ENCODE data around the gene CNTN6. TPM values are rescaled to one million over a fixed set of nuclear protein-coding genes. Genes with fewer than 3 reads are reported as not detected.
"Not testable (repeated sequence)": the region's sequence is repeated elsewhere in the genome, so short reads cannot be mapped to it uniquely, and the experiment has no call there.

CNTN6 gene
- total RNA-seq, 2 experiments from 2014 or later: not detected

DNA sequence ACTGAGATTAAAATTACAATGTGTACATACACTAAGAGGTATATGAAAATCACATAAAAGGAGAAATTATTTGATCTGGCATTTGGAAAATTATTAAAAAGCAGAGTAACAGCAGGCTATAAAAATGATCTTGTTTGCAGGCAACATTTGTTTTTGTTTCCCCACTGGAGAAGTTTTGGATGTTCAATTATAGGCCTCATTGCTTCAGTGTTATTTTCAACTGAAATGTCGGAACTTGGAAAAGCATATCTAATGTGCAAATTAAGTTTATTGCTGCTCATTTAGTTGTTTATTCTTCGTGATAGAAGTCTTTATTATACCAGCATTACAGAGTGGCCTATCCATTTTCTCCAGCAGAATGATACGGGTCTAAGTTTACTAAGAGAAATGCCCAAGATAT is 263.3 kb downstream of the CNTN6 start:
- H3K27ac Mint-ChIP-seq: no peak overlapping the region
- peaks cover 2% of the 10 kb centered on the region for H3K9me3 Mint-ChIP-seq (ENCODE audit: low read depth)
- ATAC-seq: no peak
- no peaks in the 10 kb centered on the region for H3K27me3 Mint-ChIP-seq
- no peak for DNase-seq
- no peaks in the 10 kb centered on the region for H3K36me3 Mint-ChIP-seq
- H3K4me1 Mint-ChIP-seq: no peaks in the 10 kb centered on the region
- CTCF ChIA-PET: no interaction called here
- H3K4me3 Mint-ChIP-seq: no peak overlapping the region

DNA sequence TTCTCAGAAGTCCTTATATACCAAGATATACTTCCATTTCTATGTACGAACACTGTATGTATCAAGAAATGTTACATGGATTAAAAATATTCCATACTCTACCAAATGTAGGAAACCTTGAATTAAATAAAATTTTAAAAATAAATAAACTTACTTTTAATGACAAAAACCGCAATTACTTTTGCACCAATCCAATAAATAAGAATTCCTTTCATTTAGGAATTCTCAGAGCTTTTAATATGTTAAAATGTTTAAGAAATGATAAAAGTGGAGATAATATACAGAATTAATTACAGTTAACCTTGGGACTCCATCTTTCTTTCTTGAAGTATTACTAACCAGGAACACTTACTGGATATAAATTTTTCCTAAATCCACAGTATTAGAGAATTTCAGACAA is 272.7 kb downstream of the CNTN6 start:
- no peak for DNase-seq
- no peaks in the 10 kb centered on the region for H3K36me3 Mint-ChIP-seq
- H3K4me1 Mint-ChIP-seq: no peaks in the 10 kb centered on the region
- H3K4me3 Mint-ChIP-seq: no peak overlapping the region
- H3K27ac Mint-ChIP-seq: no peak overlapping the region
- peaks cover 7% of the 10 kb centered on the region for H3K9me3 Mint-ChIP-seq (ENCODE audit: low read depth)
- no peak for ATAC-seq
- CTCF ChIA-PET: no interaction called here
- H3K27me3 Mint-ChIP-seq: no peaks in the 10 kb centered on the region

DNA sequence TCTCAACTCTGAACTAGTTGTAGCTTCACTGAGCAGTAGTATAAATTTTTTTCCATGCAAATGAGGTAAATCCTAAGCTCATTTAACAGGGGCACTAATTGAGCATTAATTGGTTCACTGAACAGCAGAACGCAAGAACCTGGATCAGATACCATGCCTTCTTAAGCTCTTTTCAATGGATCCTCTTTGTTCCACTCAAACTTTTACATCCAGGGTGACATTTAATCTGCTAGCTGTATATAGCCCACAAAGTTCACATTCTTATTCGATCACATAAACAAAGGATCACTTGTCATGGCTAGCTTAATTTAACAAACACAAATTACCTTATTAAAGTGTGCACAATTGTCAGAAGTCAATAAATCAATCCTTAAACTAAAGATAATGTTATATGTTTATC is 281.6 kb downstream of the CNTN6 start:
- H3K4me1 Mint-ChIP-seq: no peaks in the 10 kb centered on the region
- no peak overlapping the region for H3K27ac Mint-ChIP-seq
- CTCF ChIA-PET: no interaction called here
- H3K9me3 Mint-ChIP-seq (ENCODE audit: low read depth): peaks cover 5% of the 10 kb centered on the region
- ATAC-seq (no peak), DNase-seq (no peak)
- H3K4me3 Mint-ChIP-seq: no peak overlapping the region
- no peaks in the 10 kb centered on the region for H3K27me3 Mint-ChIP-seq
- no peaks in the 10 kb centered on the region for H3K36me3 Mint-ChIP-seq

DNA sequence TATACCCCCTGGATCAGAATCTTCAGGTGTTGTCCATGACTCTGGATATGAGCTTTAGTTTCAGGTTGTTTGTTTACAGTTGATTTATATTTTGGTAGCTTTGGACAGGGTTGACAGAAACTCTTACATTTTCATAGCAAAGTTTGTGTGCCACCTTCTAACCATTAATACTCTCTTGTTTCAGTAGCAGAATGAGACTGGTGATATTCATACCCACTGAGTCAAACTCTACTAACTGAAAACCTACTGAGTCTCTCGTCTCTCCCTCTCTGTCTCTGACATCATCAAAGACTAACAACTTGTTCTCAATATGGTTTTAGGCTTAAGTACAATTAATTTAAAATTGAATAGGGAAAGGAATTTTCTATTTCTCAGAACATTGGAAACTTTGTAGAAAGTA is 282.3 kb downstream of the CNTN6 start:
- no peak overlapping the region for H3K4me3 Mint-ChIP-seq
- CTCF ChIA-PET: no interaction called here
- H3K4me1 Mint-ChIP-seq: no peaks in the 10 kb centered on the region
- no peaks in the 10 kb centered on the region for H3K36me3 Mint-ChIP-seq
- ATAC-seq (no peak), DNase-seq (no peak)
- peaks cover 5% of the 10 kb centered on the region for H3K9me3 Mint-ChIP-seq (ENCODE audit: low read depth)
- H3K27ac Mint-ChIP-seq: no peak overlapping the region
- H3K27me3 Mint-ChIP-seq: no peaks in the 10 kb centered on the region

DNA sequence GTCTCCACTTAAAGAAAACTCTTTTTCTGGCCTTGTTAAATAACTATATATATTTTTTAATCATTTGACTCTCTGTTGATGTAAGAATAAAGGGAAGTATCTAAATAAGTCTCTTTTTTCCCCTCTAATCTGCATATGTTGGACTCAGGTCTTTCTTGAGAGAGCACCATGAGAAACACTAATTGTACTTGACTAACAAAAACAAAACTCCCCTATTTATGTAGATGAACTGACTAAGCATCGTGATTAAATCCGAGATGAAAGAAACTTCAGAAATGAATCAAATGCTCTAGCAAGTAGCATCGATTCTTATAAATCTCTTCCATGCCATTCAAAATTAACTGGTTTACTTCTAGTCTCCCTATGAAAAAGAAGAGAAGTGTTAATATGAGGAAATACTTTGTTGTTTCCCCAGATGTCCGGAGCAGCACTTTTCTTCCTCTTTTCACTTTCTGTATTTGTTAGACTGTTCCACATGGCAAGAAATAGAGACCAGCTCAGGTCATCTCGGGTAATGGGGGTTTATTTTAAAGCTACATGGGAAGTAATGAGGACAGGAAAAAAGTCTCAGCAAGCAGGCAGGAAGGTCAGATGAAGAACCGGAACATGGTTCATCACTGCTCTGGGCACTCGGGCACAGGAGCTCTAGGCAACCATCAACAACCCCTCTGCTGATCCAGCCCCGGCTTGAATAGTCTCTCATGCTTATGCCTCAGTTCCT is 288.3 kb downstream of the CNTN6 start:
- H3K36me3 Mint-ChIP-seq: no peaks in the 10 kb centered on the region
- H3K27me3 Mint-ChIP-seq: no peaks in the 10 kb centered on the region
- CTCF ChIA-PET: no interaction called here
- no peaks in the 10 kb centered on the region for H3K4me1 Mint-ChIP-seq
- no peak for DNase-seq
- no peak for ATAC-seq
- H3K9me3 Mint-ChIP-seq (ENCODE audit: low read depth): peaks cover 10% of the 10 kb centered on the region
- H3K27ac Mint-ChIP-seq: no peak overlapping the region
- no peak overlapping the region for H3K4me3 Mint-ChIP-seq

DNA sequence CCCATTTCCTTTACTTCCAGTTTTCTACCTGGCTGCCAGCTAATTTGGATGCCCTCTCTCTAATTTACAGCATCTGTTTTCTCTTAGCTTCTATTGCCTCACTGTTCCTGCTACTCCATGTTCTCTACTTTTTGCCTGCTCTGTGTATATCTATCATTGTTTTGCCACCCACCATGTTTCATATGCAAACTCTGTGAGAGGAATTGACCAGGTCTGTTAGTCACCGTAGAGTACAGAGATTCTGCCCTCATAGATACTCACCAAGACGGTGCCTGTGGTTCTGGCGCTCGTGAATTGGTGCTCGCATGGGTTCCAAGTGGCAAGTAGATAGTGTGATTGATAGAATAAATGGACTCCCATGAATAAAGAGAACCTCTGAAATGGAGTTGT is 288.8 kb downstream of the CNTN6 start:
- ATAC-seq: no peak
- no peaks in the 10 kb centered on the region for H3K4me1 Mint-ChIP-seq

DNA sequence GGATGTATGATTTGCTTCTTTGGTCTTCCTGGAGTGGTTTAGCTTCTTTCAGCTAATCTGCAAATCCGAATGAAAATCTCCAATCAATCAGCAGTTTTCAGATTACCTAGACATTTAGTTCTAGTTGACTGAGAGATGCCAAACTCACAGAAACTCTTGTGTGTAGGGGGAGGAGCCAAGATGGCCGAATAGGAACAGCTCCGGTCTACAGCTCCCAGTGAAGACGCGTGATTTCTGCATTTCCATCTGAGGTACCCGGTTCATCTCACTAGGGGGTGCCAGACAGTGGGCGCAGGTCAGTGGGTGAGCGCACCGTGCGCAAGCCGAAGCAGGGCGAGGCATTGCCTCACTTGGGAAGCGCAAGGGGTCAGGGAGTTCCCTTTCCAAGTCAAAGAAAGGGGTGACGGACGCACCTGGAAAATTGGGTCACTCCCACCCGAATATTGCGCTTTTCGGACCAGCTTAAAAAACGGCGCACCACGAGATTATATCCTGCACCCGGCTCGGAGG is 294.6 kb downstream of the CNTN6 start:
- CTCF ChIA-PET; DNase-seq; H3K4me3 Mint-ChIP-seq; H3K9me3 Mint-ChIP-seq (ENCODE audit: low read depth); ATAC-seq; H3K27ac Mint-ChIP-seq; H3K4me1 Mint-ChIP-seq; H3K27me3 Mint-ChIP-seq; H3K36me3 Mint-ChIP-seq: not testable (repeated sequence)

More for the DNA sequence above, 288.8 kb downstream of the CNTN6 start:
- H3K27me3 Mint-ChIP-seq: no peaks in the 10 kb centered on the region
- no peak overlapping the region for H3K27ac Mint-ChIP-seq
- no peak for DNase-seq
- H3K9me3 Mint-ChIP-seq (ENCODE audit: low read depth): peaks cover 11% of the 10 kb centered on the region
- no peaks in the 10 kb centered on the region for H3K36me3 Mint-ChIP-seq
- no peak overlapping the region for H3K4me3 Mint-ChIP-seq
- CTCF ChIA-PET: no interaction called here

DNA sequence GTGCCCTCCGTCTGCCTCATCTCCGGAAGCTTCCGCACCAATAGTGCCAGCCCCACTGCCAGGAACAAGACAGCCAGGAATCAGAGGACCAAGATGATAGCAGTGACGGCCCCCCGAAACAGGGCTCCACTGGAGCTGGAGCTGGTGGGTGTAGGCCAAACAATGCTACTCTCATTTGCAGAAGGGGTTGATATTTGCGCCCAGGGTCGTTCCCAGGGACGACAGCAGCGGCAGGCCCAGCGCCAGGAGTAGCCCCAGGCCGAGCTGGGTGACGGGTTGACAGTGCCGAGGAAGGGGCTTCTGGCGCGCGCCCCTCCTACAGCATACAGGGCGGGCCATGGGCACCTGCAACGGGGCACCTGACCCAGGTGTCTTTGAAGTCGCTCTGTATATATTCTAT is 301.4 kb downstream of the CNTN6 start:
- DNase-seq: no peak
- no peak overlapping the region for H3K4me3 Mint-ChIP-seq
- ATAC-seq: no peak
- H3K9me3 Mint-ChIP-seq (ENCODE audit: low read depth): peaks cover 2% of the 10 kb centered on the region
- no peaks in the 10 kb centered on the region for H3K36me3 Mint-ChIP-seq
- H3K27me3 Mint-ChIP-seq: no peaks in the 10 kb centered on the region
- CTCF ChIA-PET: no interaction called here
- H3K4me1 Mint-ChIP-seq: no peaks in the 10 kb centered on the region
- no peak overlapping the region for H3K27ac Mint-ChIP-seq

DNA sequence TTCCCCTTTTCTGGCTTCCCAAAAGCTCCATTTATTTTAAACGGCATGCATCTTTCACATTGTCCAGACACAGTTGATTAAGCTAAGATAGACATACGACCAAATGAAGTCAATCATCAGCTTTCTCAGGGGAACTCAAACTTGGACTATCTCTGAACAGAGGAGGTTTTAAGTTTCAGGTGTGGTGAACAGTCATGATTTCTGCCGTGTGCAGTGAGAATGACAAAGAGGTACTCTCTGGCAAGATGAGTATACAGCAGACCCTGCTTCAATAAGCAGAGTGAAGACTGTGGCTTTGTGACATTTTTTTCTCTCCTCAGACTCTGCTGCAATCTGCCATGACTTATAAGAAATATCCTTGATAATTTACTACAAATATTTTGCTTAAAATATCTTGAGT is 307.7 kb downstream of the CNTN6 start:
- DNase-seq (no peak), ATAC-seq (no peak)
- Mint-ChIP-seq H3K9me3 (ENCODE audit: low read depth) (peaks cover 12% of the 10 kb centered on the region), H3K27me3 (no peaks in the 10 kb centered on the region), H3K27ac (no peak overlapping the region), H3K4me3 (no peak overlapping the region), H3K4me1 (no peaks in the 10 kb centered on the region), H3K36me3 (no peaks in the 10 kb centered on the region)
- CTCF ChIA-PET: no interaction called here

DNA sequence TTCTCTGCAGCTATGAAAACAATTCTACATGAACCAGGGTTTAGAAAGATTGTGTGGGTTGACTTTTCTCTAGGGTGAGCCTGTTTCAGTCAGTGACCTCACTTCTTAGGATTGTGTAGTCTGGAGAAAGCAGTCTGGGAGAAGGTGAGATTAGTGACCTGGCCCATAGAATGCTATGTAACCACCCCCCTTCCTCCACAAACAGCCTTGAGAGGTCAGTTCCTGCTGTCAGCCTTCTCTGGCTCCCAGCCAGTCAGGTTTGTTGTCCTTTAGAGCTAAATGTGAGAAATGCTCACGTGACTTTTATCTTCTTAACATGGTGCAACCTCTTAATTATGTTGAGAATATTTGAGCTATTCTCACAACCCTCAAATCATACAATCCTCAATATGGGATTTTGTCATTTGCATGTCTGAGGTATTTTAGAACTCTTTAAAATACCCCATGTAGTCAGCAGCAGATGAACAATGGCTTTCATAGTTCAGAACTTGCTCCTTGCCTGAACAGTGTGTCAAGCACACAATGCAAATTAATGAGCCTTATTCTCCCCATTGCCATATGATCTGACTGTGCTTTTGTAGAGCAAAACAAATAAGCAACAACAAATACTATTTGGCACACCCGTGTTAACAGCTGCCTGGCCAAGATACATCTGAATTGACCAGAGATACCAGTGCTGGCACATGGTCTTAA is 311.6 kb downstream of the CNTN6 start:
- Mint-ChIP-seq H3K4me3 (no peak overlapping the region), H3K27me3 (no peaks in the 10 kb centered on the region), H3K4me1 (no peaks in the 10 kb centered on the region), H3K36me3 (no peaks in the 10 kb centered on the region), H3K27ac (no peak overlapping the region), H3K9me3 (ENCODE audit: low read depth) (peaks cover 13% of the 10 kb centered on the region)
- DNase-seq (no peak), ATAC-seq (no peak)
- CTCF ChIA-PET: no interaction called here

DNA sequence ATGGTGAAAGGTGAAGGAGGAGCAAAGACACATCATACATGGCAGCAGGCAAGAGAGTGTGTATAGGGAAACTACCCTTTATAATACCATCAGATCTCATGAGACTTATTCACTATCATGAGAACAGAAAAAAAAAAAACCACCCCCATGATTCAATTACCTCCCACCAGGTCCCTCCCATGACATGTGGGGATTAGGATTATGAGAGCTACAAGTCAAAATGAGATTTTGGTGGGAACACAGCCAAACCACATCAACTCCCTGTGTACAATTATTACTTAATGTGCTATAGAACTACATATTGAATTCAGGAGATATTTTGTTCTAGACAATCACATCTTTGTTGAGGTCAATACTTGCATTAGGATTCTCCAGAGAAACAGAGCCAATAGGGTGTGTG is 313.4 kb downstream of the CNTN6 start:
- DNase-seq: no peak
- Mint-ChIP-seq H3K27me3 (no peaks in the 10 kb centered on the region), H3K27ac (no peak overlapping the region), H3K4me3 (no peak overlapping the region), H3K9me3 (ENCODE audit: low read depth) (peaks cover 6% of the 10 kb centered on the region), H3K36me3 (no peaks in the 10 kb centered on the region), H3K4me1 (no peaks in the 10 kb centered on the region)
- CTCF ChIA-PET: no interaction called here
- no peak for ATAC-seq

DNA sequence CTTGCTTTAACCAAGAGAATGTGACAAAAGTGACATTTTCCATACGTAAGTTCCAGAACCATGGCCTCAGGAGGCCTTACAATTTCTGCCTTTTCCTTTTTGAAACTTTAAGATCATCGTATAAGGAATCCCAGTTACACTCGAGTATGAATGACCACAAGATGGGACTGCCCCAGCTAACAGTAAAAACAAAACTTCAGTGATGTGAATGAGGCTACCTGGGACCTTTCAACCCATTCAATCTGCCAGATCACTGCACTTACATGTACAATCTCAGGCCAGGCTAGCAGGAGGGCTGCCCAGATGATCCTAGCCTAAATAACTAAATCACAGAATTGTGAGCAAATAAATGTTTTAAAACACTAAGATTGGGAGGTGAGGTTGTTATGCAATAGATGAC is 328.8 kb downstream of the CNTN6 start:
- Mint-ChIP-seq H3K9me3 (ENCODE audit: low read depth) (peaks cover 4% of the 10 kb centered on the region), H3K4me1 (no peaks in the 10 kb centered on the region), H3K27me3 (no peaks in the 10 kb centered on the region)

DNA sequence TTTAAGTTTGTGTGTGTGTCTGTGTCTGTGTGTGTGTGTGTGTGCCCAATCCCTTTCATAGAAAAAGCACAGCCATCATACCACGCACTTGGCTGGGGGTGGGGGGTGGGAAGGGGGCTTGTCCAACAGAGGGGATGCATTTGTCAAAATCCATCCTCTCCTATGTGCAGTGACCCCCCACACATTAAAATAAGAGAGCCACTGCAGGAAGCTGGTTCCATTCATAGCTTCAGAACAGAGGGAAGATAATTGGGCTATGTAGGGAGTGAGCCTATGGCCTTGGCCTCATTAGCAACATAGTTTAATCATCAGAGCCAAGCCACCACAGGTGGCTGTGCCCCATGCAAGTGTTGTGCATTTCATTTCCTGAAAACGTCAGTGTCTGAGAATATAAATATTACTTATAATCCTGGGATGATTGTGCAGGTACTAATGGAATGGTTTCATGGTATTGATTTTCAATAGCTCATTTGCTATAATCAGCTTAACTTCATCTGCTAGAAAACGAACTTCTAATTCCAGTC is 330.8 kb downstream of the CNTN6 start:
- H3K9me3 Mint-ChIP-seq (ENCODE audit: low read depth): peaks cover 6% of the 10 kb centered on the region
- no peak for DNase-seq
- CTCF ChIA-PET: no interaction called here
- H3K4me1 Mint-ChIP-seq: no peaks in the 10 kb centered on the region
- no peak for ATAC-seq
- no peaks in the 10 kb centered on the region for H3K27me3 Mint-ChIP-seq
- H3K27ac Mint-ChIP-seq: no peak overlapping the region
- H3K36me3 Mint-ChIP-seq: no peaks in the 10 kb centered on the region
- no peak overlapping the region for H3K4me3 Mint-ChIP-seq

More for the DNA sequence above, 328.8 kb downstream of the CNTN6 start:
- CTCF ChIA-PET: no interaction called here
- DNase-seq (no peak), ATAC-seq (no peak)
- Mint-ChIP-seq H3K4me3 (no peak overlapping the region), H3K27ac (no peak overlapping the region), H3K36me3 (no peaks in the 10 kb centered on the region)

DNA sequence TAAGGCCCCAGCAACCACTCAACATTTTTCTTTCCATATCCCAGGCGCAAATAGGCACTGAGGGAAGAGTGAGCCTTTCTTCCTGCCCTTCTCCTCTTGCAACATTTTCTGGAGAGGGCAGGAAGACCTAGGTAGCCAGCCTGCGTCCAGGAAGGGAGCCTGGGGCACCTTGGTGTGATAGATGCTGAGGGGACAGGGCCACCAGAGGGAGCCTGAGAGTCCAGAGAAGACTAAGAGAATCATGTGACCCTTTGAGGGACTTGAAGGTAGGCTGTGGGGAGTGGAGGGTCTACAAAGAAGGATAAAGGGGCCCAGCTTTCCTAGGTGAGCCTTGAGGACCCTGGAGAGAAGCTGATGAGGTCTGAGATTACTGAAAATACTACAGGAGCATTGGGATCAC is 346.6 kb downstream of the CNTN6 start:
- no peak for DNase-seq
- Mint-ChIP-seq H3K9me3 (ENCODE audit: low read depth) (no peaks in the 10 kb centered on the region), H3K27me3 (no peaks in the 10 kb centered on the region)

More for the DNA sequence above, 346.6 kb downstream of the CNTN6 start:
- H3K4me1 Mint-ChIP-seq: no peaks in the 10 kb centered on the region
- no peak for ATAC-seq
- no peak overlapping the region for H3K27ac Mint-ChIP-seq
- CTCF ChIA-PET: no interaction called here
- H3K4me3 Mint-ChIP-seq: no peak overlapping the region
- no peaks in the 10 kb centered on the region for H3K36me3 Mint-ChIP-seq

Data from activated CD8-positive, alpha-beta memory T cell treated with anti-CD3 and anti-CD28 coated beads, Interleukin-2, amount 10 ng/mL, durations not matched to agents 7 days and 5 days (primary cell).